GM19193 (cell line): ENCODE results near the gene HSCB.

ENCODE experiments used
- POLR2A ChIP-seq: IDR thresholded peaks from 4 replicates; pipeline ENCODE4 v1.6.1; 2011; ENCODE audit not compliant: insufficient read depth, insufficient read length; ENCODE audit errors: extremely low read depth

HSCB gene

DNA sequence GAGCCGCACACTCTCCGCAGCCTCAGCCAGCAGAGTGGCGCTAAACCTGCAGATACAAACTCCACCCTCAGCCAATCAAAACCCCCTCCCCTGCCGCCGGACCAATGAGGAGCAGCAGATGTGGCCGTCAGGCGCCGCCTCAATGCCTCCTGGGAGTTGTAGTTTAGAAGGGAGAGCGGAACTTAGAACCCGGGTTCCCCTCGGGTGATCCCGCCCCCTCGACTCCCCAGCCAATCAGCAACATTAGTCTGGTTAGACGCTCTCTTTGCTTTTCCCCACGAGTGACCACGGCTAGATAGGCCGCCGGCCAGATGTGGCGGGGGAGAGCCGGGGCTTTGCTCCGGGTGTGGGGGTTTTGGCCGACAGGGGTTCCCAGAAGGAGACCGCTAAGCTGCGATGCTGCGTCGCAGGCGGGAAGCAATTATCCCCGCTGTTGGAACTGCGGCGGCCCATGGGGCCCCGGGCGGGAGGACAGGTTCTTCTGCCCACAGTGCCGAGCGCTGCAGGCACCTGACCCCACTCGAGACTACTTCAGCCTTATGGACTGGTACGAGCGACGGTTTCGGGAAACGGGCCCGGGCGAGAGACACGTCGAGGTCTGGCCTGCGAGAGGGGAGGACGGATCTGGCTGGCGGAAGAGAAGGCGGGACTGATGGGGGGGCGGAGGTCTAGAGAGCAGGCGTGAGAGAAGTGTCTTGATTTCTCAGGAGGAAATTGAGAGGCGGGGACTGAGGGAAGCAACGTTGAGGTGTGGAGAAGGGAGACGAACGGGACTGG is at the start of gene HSCB, which contains the start of gene CHEK2:
Gene HSCB, plus strand, starts transcription at position 255 of the 777 bp plus-strand sequence. Its CDS starts 57 bp downstream, at position 312.
Gene CHEK2, minus strand, starts transcription at position 36 of the 777 bp plus-strand sequence. CDS start 7,099 bp downstream, outside the sequence.
- peak; percentile 82 for TF ChIP-seq POLR2A

DNA sequence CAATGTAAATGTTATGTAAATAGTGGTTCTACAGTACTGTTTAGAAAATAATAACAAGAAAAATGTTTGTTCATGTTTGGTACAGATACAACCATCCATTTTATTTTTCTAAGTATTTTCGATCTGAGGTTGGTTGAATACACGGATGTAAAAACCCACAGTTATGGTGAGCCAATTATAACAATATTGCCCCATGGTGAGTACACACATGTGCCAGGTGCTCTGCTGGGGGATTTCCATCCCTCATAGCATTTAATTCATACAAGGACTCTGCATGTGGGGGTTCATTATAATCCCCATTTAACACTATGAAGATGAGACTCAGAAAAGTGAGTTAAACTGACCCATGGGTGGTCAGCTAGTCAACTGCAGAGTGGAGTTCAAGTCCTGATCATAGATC is 38.9 kb upstream of the HSCB start:
- TF ChIP-seq POLR2A, result no peak

DNA sequence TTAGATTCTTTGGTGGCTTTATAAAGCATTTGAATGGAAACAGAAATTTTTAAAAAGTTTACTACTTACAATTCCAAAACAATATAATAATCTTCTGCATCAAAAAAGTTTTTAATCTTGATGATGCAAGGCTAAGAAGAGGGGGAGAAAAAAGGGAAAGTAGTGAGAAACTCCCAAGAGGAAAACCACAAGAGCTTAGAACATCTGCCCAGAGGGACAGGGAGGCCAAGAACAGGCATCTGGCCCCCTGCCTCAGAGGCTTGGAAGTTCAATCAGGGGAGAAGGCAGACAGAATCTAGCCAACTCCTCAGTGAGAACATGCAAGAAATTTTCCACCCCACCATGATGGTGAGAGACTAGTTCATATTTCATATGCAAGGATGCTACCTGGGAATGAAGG is 38.4 kb upstream of the HSCB start:
- no peak for TF ChIP-seq POLR2A

DNA sequence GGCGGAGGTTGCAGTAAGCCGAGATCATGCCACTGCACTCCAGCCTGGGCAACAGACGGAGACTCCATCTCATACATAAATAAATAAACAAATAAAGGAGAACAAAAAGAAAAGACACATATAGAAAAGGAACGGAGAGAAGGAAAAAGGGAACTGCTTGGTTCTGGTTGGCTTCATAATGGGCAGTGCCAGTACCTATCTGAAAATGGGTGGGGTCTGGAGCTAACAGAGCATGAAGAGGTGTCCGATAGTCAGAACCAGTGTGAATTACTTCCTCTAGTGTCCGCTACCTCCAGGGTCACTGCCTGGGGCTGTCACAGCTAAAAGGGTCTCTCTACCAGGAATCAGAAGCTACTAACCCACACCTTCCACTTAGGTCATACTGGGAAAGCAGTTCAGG is 35.0 kb upstream of the HSCB start:
- TF ChIP-seq POLR2A, result no peak

- no peak for TF ChIP-seq POLR2A
Observed at GRCh38 chr22:28710107-28710506, 31.7 kb upstream of the HSCB start.

- TF ChIP-seq POLR2A, result no peak
Observed at GRCh38 chr22:28710576-28711191, 31.2 kb upstream of the HSCB start.

GRCh38 chr22:28711341-28711740 is 30.5 kb upstream of the HSCB start:
- TF ChIP-seq POLR2A, result no peak

DNA sequence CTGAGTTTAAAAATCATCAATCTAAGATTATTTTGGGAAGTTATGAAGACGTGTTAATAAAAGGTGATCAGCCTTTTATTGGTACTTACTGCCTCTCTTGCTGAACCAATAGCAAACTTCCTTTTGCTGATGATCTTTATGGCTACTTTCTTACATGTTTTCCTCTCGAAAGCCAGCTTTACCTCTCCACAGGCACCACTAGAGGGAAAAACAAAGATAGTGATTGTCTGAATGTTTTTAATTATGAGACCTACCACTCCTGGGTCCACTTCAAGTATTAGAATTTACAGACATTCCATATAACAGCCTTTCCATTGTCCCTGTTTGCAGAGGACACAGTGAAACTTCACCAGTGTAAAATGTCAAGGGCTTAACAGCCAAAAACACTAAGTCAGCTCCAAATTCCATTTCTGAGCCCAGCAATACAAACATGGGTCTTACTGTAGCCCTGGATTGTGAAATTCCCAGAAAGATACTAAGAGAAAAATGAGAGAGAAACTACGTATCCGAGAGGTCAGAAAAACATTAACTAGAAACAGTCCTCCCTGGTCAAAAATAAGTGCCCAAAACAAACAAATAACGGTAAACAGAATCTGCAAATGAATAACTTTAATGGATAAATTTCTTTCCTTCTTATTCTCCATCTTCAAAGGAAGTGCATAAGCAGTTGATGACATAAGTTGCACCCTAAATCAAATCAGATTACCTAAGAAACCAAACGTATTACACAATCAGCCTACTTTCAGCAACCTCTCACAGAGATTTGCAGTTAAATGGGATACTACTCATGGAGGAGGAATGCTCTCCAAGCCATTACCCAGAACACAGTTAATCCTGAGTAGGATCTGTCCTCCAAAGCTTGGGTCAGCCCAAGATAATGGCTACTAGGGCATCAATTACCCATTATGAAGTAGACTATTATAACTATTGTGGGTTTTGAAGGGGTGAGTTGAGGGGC is 29.7 kb upstream of the HSCB start:
- no peak for TF ChIP-seq POLR2A

DNA sequence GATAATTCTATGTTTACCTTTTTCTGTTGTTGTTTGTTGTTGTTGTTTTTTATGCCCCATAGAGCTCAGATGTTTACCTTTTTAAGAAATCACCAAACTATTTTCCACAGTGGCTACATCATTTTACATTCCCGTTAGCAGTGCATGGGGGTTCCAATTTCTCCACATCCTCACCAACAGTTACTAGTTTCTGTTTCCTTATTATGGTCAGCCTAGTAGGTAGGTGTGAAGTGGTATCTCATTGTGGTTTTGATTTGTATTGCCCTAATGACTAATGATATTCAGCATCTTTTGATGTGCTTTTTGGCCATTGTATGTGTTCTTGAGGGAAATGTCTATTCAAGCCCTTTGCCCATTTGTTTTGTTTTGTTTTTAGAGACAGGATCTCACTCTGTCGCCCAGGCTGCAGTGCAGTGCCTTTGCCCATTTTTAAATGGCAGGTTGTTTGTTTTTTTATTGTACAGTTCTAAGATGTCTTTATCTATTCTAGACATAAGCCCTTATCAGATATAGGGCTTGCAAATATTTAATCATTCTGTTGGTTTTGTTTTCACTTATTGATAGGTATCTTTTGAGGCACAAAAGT is 27.7 kb upstream of the HSCB start:
- no peak for TF ChIP-seq POLR2A

DNA sequence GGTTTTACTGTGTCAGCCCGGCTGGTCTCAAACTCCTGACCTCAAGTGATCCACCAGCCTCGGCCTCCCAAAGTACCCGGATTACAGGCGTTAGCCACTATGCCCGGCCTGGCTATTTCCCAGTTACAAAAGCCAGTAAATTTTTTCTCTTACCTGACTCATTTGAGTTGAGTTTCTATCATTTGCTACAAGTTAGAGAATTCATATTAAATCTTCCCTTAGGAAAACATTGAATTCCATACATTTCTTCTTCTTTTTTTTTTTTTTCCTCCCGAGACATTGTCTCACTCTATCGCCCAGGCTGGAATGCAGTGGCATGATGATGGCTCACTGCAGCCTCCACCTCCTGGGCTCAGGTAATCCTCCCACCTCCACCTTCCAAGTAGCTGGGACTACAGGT is 26.2 kb upstream of the HSCB start:
- TF ChIP-seq POLR2A, result no peak

DNA sequence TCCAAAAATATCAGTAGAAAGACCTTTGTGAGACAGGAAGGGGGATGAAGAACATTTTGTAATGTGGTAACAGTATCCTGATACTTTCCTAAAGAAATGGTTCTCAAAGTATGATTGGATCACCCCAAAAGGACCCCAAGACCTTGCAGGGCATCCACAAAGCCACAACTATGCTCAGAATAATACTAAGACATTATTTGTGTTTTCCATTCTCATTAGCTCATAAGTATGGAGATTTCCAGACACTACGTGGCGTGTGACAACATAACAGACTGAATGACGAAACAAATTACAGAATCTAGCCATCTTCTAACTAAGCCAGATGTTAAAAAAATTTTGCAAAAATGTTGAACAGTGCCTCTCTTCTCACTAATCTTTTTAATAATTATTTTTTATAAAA is 25.2 kb upstream of the HSCB start:
- TF ChIP-seq POLR2A, result no peak

GRCh38 chr22:28718044-28718443 is 23.8 kb upstream of the HSCB start:
- TF ChIP-seq POLR2A, result no peak

DNA sequence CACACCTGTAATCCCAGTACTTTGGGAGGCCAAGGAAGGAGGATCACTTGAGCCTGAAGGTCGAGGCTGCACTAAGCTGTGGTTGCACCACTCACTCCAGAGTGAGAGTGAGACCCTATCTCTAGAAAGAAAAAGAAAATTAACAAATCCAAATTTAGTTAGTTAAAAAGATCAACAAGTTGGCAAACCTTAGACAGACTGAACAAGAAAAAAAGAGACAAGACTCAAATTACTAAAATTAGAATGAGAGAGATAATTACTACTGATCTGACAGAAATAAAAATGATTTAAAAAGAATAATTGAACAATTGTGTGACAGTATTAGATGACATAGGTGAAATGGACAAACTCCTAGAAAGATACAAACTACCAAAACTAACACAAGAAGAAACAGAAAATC is 13.8 kb upstream of the HSCB start:
- TF ChIP-seq POLR2A, result no peak

- no peak for TF ChIP-seq POLR2A
Observed at GRCh38 chr22:28728621-28729313, 13.1 kb upstream of the HSCB start.

DNA sequence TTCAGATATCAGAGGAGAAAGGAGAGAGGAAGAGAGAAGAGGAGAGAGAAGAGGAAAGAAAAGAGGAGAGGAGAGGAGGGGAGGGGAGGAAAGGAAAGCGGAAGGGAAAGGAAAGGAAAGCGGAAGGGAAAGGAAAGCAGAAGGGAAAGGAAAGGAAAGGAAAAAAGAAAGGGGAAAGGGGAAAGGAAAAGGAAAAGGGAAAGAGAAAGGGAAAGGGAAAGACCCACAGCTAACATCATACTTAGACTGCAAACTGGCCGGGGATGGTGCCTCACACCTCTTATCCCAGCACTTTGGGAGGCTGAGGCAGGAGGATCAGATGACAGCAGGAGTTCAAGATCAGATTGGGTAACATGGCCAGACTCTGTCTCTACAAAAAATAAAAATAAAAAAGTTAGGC is 11.7 kb upstream of the HSCB start:
- no peak for TF ChIP-seq POLR2A

GRCh38 chr22:28734393-28734792 is 7.4 kb upstream of the HSCB start:
- TF ChIP-seq POLR2A, result no peak
